H54 (cell line): ENCODE results near the gene ATE1.
"Not testable (repeated sequence)": the region's sequence is repeated elsewhere in the genome, so short reads cannot be mapped to it uniquely, and the experiment has no call there.

Experiments
- DNase-seq: peaks from one replicate; pipeline ENCODE4 v3.0.0; 2011; ENCODE audit warnings: low spot score, mixed read lengths; ENCODE audit not compliant: insufficient read length
- FAIRE-seq: peaks from 3 replicates; lab custom pipeline; 2011; peaks lifted over from hg19 to GRCh38; lab: Jason Lieb, UNC
- POLR2A ChIP-seq: IDR thresholded peaks from 2 replicates; pipeline ENCODE4 v1.6.1; 2011; ENCODE audit warnings: low read depth, mild to moderate bottlenecking, low read length

The ATE1 gene

DNA sequence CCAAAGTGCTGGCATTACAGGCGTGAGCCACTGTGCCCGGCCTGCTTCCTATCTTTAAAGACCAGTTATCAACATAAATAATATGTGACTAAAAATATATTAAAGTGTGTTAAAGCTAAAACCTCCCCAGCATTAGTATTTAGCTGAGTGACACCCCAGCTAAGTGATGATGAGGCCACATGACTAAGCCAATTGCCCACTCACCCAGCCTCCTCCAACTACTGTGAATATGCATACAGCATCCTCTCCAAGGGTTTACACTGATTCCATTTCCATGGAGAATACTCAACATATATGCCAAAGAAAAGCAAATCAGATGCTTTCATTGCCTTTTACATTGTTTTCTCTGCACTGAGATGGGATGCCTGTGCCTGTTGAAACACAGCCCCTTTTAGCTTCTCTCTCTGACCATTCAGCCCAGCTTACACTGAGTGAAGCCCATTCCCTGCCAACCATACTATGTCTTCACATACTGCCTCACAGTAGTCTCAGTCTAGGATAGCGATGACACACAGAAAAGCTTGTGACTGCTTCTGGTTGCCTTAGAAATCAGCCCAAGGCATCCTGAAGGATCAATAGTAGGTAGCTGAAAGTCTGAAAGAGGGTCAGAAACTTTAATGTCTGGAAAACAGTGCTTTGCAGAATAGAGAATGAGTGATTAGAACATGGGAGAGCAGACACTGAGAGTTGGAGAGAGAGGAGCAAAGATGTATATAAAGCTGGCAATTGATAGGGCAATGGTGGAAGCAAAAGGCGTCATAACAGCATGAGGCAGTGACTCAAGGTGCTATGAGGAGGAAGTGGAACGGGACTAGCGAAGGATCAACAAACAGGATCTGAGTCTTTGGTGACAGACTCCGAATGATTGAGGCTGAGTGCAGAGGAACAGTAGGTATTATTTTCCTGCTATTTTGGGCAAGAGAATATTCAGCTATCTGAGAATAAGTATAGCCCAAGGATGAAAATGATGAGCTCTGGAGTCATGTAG, 19.8 kb upstream of the ATE1 start:
- no peak for FAIRE-seq
- no peak for DNase-seq
- no peak for TF ChIP-seq POLR2A

GRCh38 chr10:121942749-121943416, 15.1 kb upstream of the ATE1 start:
- DNase-seq (no peak), FAIRE-seq (peak; percentile 89)
- no peak for TF ChIP-seq POLR2A

DNA sequence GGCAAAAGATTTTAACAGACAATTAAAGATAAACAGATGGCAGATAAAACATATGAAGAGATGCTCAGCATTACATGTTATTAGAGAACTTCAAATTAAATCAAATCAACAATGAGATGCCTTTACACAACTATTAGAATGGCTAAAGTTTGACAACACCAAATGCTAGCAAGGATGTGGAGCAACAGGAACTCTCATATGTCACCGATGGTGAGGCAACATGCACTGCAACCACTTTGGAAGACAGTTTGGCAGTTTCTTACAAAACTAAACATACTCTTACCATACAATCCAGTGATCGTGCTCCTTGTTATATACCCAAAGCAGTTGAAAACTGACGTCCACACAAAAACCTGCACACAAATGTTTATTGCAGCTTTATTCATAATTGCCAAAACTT, 13.7 kb upstream of the ATE1 start:
- no peak for TF ChIP-seq POLR2A
- no peak for FAIRE-seq
- DNase-seq, result no peak

GRCh38 chr10:121936295-121936694, 8.5 kb upstream of the ATE1 start:
- TF ChIP-seq POLR2A, result no peak
- DNase-seq, result no peak
- FAIRE-seq, result no peak

DNA sequence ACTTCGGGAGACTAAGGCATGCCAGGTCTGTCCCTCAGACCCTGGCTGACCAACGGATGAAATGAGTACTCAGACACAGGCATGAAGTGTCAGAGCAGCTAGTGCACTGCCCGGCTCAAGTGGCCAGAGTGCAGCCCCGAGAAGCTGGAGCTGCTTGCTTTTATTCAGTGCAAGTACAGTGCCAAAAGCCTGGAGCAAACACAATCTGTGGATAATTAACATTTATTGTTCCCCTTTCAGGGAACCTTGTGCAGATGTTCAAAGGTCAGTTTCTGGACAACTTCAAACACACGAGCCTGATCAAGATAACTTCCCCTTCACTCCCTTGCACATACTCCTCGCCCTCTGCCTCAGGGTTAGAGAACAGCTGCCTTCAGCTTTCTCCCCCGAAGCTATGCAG, 7.9 kb upstream of the ATE1 start:
- DNase-seq (no peak), FAIRE-seq (no peak)

GRCh38 chr10:121930268-121931085, 2.6 kb upstream of the ATE1 start:
- not testable (repeated sequence) for DNase-seq, FAIRE-seq

More for the DNA sequence above, 7.9 kb upstream of the ATE1 start:
- no peak for TF ChIP-seq POLR2A

- FAIRE-seq, DNase-seq: not testable (repeated sequence)
Observed at GRCh38 chr10:121929585-121930267, 1.9 kb upstream of the ATE1 start.

- no peak for DNase-seq
- no peak for TF ChIP-seq POLR2A
- FAIRE-seq, result no peak
Observed at GRCh38 chr10:121928528-121928884, 675 bp upstream of the ATE1 start.

DNA sequence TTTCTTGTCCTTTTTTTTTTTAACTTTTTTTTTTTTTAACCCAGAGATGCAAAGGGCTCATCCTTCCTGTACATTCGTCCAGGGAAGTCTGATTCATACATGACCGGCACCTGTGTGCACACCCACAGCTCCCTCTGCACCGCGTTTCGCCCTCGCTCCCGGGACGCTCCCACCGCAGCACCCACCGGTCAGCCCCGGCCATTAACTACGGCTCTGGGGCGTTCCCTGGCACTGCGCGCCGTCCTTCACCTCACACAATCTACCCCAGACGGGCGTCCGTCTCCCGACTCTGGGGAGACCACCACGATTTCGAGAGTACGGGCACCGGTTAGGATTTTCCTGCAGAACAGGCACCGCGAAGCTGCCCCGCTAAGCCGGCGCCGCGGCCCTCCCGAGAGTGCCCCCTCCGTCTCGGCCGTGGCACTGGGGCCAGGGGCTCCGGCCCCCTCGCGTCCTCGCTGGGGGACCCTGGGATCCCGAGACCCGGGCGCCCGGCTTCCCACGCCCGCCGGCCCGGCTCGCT, 452 bp downstream of the ATE1 start:
- DNase-seq (peak; percentile 43), FAIRE-seq (no peak)
- TF ChIP-seq POLR2A, result no peak

GRCh38 chr10:121926671-121927317, 1.0 kb downstream of the ATE1 start:
- no peak for TF ChIP-seq POLR2A
- FAIRE-seq (no peak), DNase-seq (no peak)

DNA sequence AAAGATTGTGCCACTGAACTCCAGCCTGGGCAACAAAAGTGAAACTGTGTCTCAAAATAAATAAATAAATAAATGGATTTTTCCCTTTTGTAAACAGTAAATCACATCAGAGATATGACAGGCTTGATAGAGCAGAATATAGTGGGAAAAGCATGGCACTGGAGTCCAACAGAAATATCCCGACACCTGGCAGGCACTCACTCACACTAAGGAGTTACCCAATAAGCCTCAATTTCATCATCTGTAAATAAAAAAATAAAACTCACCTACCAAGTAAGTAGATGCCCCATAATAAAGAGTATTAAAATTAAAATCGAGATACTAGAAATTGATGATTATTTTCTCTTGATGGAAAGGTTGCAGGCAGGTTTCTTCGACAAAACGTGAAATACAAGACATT, 1.7 kb downstream of the ATE1 start:
- no peak for TF ChIP-seq POLR2A
- DNase-seq (no peak), FAIRE-seq (no peak)

GRCh38 chr10:121921238-121921931, 6.4 kb downstream of the ATE1 start:
- FAIRE-seq, result no peak

More at GRCh38 chr10:121921238-121921931, 6.4 kb downstream of the ATE1 start:
- TF ChIP-seq POLR2A, result no peak
- no peak for DNase-seq
